ENCODE measurements around the gene CEND1. TPM values are rescaled to one million over a fixed set of nuclear protein-coding genes. Genes with fewer than 3 reads are reported as not detected.

The CEND1 gene
- total RNA-seq, 1 experiment from 2014 or later: 0.81 TPM

DNA sequence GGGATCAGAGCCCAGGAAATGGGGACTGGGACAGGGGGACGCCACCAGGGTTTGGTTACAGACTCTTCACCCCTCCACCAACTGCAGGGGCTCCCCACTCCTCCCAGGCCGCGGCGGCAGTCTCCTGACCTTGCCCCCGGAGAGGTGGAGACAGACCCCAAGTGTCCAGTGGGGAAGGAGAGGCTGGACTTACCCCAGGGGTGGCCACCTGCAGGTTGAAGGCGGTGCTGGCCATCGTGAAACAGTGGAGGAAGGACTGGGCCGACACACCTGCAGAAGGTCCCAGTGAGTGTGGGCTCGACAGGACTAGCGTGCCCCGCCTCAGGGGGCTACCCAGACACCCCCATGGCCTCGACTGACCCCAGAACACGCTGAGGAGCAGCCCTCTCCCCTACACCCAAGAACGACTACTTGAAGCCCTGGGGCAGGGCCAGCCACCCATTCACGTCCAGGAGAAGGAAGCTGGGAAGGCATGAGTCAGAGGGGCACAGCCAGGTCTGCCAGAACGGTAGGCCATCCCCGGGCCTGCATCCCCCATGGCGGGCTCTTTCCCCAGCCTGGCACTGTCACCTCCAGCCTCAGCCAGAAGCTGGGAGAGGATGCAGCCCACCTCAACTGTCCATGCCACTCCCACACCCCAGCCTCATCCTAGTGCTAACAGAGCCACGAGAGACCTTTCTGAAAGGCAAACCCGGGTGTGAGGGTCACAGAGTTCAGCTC, 14.9 kb downstream of the CEND1 start:
- H3K4ac ChIP-seq (ENCODE audit: low read depth, low read length): no peak overlapping the region
- H4K5ac ChIP-seq (ENCODE audit: insufficient read length, low read depth, low read length): no peak overlapping the region
- no peak overlapping the region for H3K4me2 ChIP-seq (ENCODE audit: insufficient read depth, insufficient read length, low read length)
- H3K79me1 ChIP-seq (ENCODE audit: insufficient read depth, low read depth, low read length, poor library complexity, severe bottlenecking): peaks cover 12% of the 10 kb centered on the region
- no CpG with 5 or more reads among the region's 20 CpGs for WGBS (ENCODE audit: extremely low coverage, insufficient read length, low lambda C conversion rate)
- H2BK12ac ChIP-seq (ENCODE audit: insufficient read length, low read depth, low read length): no peak overlapping the region
- peaks cover 4% of the 10 kb centered on the region; the same call in 1 of the 2 replicates for H3K79me2 ChIP-seq (ENCODE audit: insufficient read depth, low read length)
- H3K23me2 ChIP-seq (ENCODE audit: insufficient read length, low read depth, low read length, poor library complexity, severe bottlenecking): peaks cover 17% of the 10 kb centered on the region
- DNase-seq: peak; percentile 33
- no peak overlapping the region for H2BK120ac ChIP-seq (ENCODE audit: low read depth, low read length, poor library complexity, severe bottlenecking)
- no peak overlapping the region for H3T11ph ChIP-seq (ENCODE audit: low read length)
- H3K14ac ChIP-seq (ENCODE audit: insufficient read depth, low read length): no peak overlapping the region; the same call in 1 of the 2 replicates
- H3K18ac ChIP-seq (ENCODE audit: insufficient read length, low read depth, low read length): no peak overlapping the region
- Mint-ChIP-seq H3K9me3 (no peaks in the 10 kb centered on the region), H3K36me3 (ENCODE audit: insufficient read depth in 1 of 3, low read depth in 3 of 3) (peaks cover 2 to 24% (median 18%) of the 10 kb centered on the region in 3 experiments; a peak in 6 of 7 replicates), H3K27me3 (ENCODE audit: low read depth) (no peaks in the 10 kb centered on the region), H3K4me1 (peaks cover 15 to 22% of the 10 kb centered on the region in 2 experiments), H3K27ac (0 out of 7 replicates have a peak overlapping the region, but pooled peaks of 1 of the 3 experiments have one; percentile 50), H3K4me3 (peak overlapping the region; percentile 82 to 91)
- no peak overlapping the region for H2BK15ac ChIP-seq (ENCODE audit: low read depth, low read length)
- no peak overlapping the region for H3K56ac ChIP-seq (ENCODE audit: insufficient read length, low read depth, low read length)
- no peaks in the 10 kb centered on the region for H3K27me3 ChIP-seq (ENCODE audit: insufficient read depth, low read length)
- no peak overlapping the region for H3K9ac ChIP-seq (ENCODE audit: extremely low read depth, insufficient read length, low read length)
- H4K91ac ChIP-seq (ENCODE audit: insufficient read length, low read depth, low read length): no peak overlapping the region
- no peaks in the 10 kb centered on the region; the same call in 1 of the 2 replicates for H3K4me1 ChIP-seq (ENCODE audit: insufficient read depth, low read length)
- H2BK5ac ChIP-seq (ENCODE audit: insufficient read length, low read length): no peak overlapping the region
- H3K23ac ChIP-seq (ENCODE audit: insufficient read length, low read depth, low read length): no peak overlapping the region
- no peak overlapping the region for H2AK5ac ChIP-seq (ENCODE audit: insufficient read length, low read length)
- no peak overlapping the region for H3K27ac ChIP-seq (ENCODE audit: insufficient read length, low read depth, low read length)
- no peaks in the 10 kb centered on the region for H4K20me1 ChIP-seq (ENCODE audit: control insufficient read depth, insufficient read depth, insufficient read length)
- no peak overlapping the region for H2BK20ac ChIP-seq (ENCODE audit: low read depth, low read length, poor library complexity, severe bottlenecking)
- H3K9me3 ChIP-seq (ENCODE audit: control insufficient read depth, low read depth, low read length): no peaks in the 10 kb centered on the region
- TF ChIP-seq CTCF (conservative IDR thresholded peaks at IDR 0.05): peak; percentile 11; the same call in 1 of the 3 replicates
- H2AFZ ChIP-seq (ENCODE audit: low read length): no peak overlapping the region
- no peak overlapping the region for H4K8ac ChIP-seq (replicated peaks; ENCODE audit: insufficient read length, low read depth, low read length)

All from H9 (cell line).